GM18526 (cell line): ENCODE data around the gene OR4E1.

Experiments
- POLR2A ChIP-seq: IDR thresholded peaks from 3 replicates; pipeline ENCODE4 v1.6.1; 2011; ENCODE audit not compliant: insufficient read length; ENCODE audit errors: extremely low read depth

The OR4E1 gene

DNA sequence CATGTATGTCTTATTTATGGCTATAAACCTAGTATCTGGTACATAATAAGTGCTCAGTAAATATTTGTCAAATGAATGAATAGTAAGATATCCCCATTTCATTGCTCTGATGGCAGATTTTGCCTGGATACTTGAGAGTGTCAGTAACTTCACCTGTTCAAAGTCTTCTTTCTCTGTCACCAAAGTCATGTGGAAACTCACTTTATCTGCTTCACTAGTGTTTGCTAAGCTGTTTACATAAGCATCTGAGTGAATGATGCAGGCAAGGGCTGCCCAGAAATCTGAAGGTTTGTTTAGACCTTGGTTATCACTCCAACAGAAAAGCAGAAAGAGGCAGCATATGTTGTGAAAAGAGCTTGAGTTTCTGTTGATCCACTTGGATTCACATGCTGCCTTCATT, 4.3 kb downstream of the OR4E1 start:
- TF ChIP-seq POLR2A = no peak

DNA sequence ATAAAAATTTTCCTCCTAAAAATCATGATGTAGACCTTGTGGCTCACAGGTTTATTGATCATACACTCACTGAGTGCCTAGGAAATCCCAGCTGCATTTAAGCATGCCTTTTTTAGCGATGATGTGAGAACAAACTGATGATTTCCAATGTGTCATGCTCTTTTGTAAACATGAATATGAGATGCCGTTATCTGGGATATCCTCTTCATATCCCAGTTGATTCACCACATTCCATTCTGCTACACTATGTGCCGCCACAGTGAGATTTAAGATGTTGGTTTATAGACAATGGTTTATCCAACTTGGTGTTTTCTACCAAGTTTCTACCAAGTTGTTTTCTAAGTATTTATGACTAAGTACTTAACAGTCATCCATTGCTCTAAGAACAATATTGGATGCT, 5.2 kb downstream of the OR4E1 start:
- no peak for TF ChIP-seq POLR2A

- TF ChIP-seq POLR2A = no peak
These were observed 16.6 kb downstream of the OR4E1 start for GRCh38 chr14:21656980-21657379.

GRCh38 chr14:21654215-21654614, 19.4 kb downstream of the OR4E1 start:
- no peak for TF ChIP-seq POLR2A

GRCh38 chr14:21653331-21653885, 20.2 kb downstream of the OR4E1 start, which contains the start of gene OR4E2:
OR4E2 (plus strand) TSS chr14:21653835; CDS start chr14:21665083, 11,248 bp downstream.
- TF ChIP-seq POLR2A = no peak

DNA sequence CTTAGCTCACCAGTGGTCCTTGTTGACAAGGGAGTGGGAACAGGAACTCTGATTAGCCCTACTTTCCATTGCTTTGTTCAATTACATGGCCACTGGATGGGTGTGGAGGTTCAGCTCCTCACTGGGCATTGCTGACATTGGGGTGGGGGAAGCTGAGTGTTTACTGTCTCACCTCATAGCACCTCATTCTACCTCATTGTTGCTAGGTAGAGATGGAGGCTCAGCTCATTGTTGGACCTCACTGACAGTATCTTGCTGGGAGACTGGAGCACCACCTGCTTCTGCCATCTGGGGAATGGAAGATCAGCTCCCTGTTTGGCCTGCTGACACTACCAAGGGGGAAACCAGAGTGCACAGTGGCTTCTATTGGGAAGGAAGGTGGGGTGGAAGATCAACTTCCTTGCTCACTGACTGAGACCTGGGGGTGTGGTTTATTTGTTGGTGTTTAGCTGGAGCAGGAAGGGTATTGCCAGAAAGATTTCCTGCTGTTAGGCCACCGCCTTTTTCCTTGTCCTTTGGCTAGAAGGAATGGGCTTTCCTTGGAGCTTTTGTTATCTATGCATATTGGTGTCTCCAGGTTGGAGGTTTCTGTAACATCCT, 21.3 kb downstream of the OR4E1 start:
- TF ChIP-seq POLR2A = no peak

- TF ChIP-seq POLR2A = no peak
These were observed 26.2 kb downstream of the OR4E1 start for GRCh38 chr14:21647380-21647779.

DNA sequence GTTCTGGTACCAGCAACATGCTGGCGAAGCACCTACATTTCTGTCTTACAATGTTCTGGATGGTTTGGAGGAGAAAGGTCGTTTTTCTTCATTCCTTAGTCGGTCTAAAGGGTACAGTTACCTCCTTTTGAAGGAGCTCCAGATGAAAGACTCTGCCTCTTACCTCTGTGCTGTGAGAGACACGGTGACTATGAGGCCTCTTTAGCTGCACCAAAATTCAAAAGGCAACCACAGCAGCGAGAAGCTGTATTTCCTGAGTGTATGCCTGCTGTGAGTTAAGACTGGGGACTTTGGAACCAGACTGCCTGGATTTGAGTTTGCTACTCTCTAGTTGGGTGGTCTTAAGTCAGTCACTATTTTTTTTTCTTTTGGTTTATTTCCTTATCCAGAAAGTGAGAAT, 30.2 kb downstream of the OR4E1 start:
- no peak for TF ChIP-seq POLR2A

- no peak for TF ChIP-seq POLR2A
These were observed 30.9 kb downstream of the OR4E1 start for GRCh38 chr14:21642683-21643082.

GRCh38 chr14:21634840-21635239, 38.8 kb downstream of the OR4E1 start, which contains the start of gene OR10G2:
OR10G2 (minus strand) TSS chr14:21634940; CDS start chr14:21634842, 98 bp downstream.
- TF ChIP-seq POLR2A = no peak

DNA sequence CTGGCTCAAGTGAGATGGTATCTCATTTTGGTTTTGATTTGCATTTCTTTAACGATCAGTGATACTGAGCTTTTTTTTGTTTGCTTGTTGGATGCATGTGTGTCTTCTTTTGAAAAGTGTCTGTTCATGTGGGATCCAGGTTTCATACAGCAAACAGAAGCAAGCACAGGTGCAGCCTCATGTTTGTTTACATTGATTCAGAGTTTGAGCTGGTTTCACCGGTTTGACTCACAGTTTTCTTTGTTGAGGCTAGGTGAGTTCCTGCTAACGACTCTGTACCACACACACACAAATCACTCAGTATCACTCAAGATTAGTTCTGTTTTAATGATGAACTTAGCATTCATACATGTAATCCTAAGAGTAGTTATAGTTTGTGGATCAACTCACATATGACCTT, 42.5 kb downstream of the OR4E1 start:
- TF ChIP-seq POLR2A = no peak

GRCh38 chr14:21626491-21627230, 47.0 kb downstream of the OR4E1 start:
- TF ChIP-seq POLR2A = no peak
